Activated CD8-positive, alpha-beta T cell treated with anti-CD3 and anti-CD28 coated beads, Interleukin-2, amount 10 ng/mL, durations not matched to agents 7 days and 5 days (primary cell): ENCODE data around the gene ERC1. TPM values are rescaled to one million over a fixed set of nuclear protein-coding genes. Genes with fewer than 3 reads are reported as not detected.
A peak's percentile ranks its signal among the peaks of the same experiment; 100 is the strongest.
"Not testable (repeated sequence)": the region's sequence is repeated elsewhere in the genome, so short reads cannot be mapped to it uniquely, and the experiment has no call there.

Experiments
- ATAC-seq: fragments of 150-1000 bp; cut with Tn5 transposase; one replicate; pipeline ENCODE4 v1.10.0; 2021; ENCODE audit warnings: moderate library complexity
- CTCF ChIA-PET: fragments of 350-600 bp; sonication (Branson Sonifier 250); formaldehyde crosslinking; loops from one replicate; lab custom pipeline; 2021; ENCODE audit warnings: antibody characterized with exemption; lab: Charles Lee
- POLR2A ChIA-PET: fragments of 350-600 bp; sonication (Branson Sonifier 250); formaldehyde crosslinking; loops from one replicate; lab custom pipeline; 2021; ENCODE audit warnings: antibody characterized with exemption; lab: Charles Lee
- DNase-seq: peaks from one replicate; pipeline ENCODE4 v3.0.0-alpha.2; 2020
- H3K27ac Mint-ChIP-seq: one replicate; pipeline ENCODE4 v1.8.0; 2021; ENCODE audit warnings: mild to moderate bottlenecking, mixed read lengths
- H3K27me3 Mint-ChIP-seq: one replicate; pipeline ENCODE4 v1.8.0; 2021; ENCODE audit warnings: low read depth, mixed read lengths
- H3K36me3 Mint-ChIP-seq: one replicate; pipeline ENCODE4 v1.8.0; 2021; ENCODE audit warnings: low read depth, mixed read lengths
- H3K4me1 Mint-ChIP-seq: one replicate; pipeline ENCODE4 v1.8.0; 2021; ENCODE audit warnings: low read depth, mixed read lengths
- H3K4me3 Mint-ChIP-seq: one replicate; pipeline ENCODE4 v1.8.0; 2021; ENCODE audit warnings: mild to moderate bottlenecking, mixed read lengths
- H3K9me3 Mint-ChIP-seq: one replicate; pipeline ENCODE4 v1.8.0; 2022; ENCODE audit warnings: mixed read lengths; ENCODE audit not compliant: insufficient read depth
- total RNA-seq, 2 experiments: library from RNA; stranded (reverse); gene quantifications; one replicate each; pipeline ENCODE4 v1.2.3, GENCODE V29; 2021

Gene ERC1
- total RNA-seq, 2 experiments from 2014 or later, result 25.2 to 32.9 TPM

- H3K4me3 Mint-ChIP-seq, result no peak overlapping the region
- H3K9me3 Mint-ChIP-seq, result no peaks in the 10 kb centered on the region
- H3K36me3 Mint-ChIP-seq, result peaks cover 2% of the 10 kb centered on the region
- CTCF ChIA-PET, result interaction anchor here (0.7 kb wide), 1 partner anchor 39 kb away, joined by 3 read pairs; the partner anchor contains the start of gene RAD52
- peak overlapping the region; percentile 11 for H3K27ac Mint-ChIP-seq
- POLR2A ChIA-PET, result no interaction called here
- ATAC-seq (no peak), DNase-seq (no peak)
- peaks cover 3% of the 10 kb centered on the region for H3K27me3 Mint-ChIP-seq
- peaks cover 35% of the 10 kb centered on the region for H3K4me1 Mint-ChIP-seq
Observed at GRCh38 chr12:988646-989045, 2.4 kb upstream of the ERC1 start.

- Mint-ChIP-seq H3K27me3 (peaks cover 3% of the 10 kb centered on the region), H3K27ac (peak overlapping the region; percentile 18), H3K4me1 (peaks cover 35% of the 10 kb centered on the region), H3K9me3 (no peaks in the 10 kb centered on the region), H3K4me3 (peak overlapping the region; percentile 10), H3K36me3 (peaks cover 2% of the 10 kb centered on the region)
- POLR2A ChIA-PET, result no interaction called here
- CTCF ChIA-PET, result no interaction called here
- no peak for DNase-seq
- ATAC-seq, result no peak
Observed at GRCh38 chr12:989051-989450, 2.0 kb upstream of the ERC1 start.

- ChIA-PET POLR2A (interaction anchor here (0.5 kb wide), 1 partner anchor 602 kb away, joined by 3 read pairs; no protein-coding TSS in a partner anchor), CTCF (interaction anchor here (0.8 to 2.9 kb wide), 7 partner anchors 20 to 593 kb away, joined by 3 to 14 read pairs (median 4); partner anchors contain the start of gene RAD52)
- Mint-ChIP-seq H3K4me3 (peak overlapping the region; percentile 75), H3K4me1 (peaks cover 35% of the 10 kb centered on the region), H3K27ac (peak overlapping the region; percentile 84), H3K36me3 (peaks cover 2% of the 10 kb centered on the region), H3K27me3 (peaks cover 3% of the 10 kb centered on the region), H3K9me3 (no peaks in the 10 kb centered on the region)
- ATAC-seq, result peak; percentile 44
- DNase-seq, result peak; percentile 67
Observed at GRCh38 chr12:989751-990660, 1.0 kb upstream of the ERC1 start.

- peak; percentile 51 for DNase-seq
- POLR2A ChIA-PET, result interaction anchor here (0.5 to 1.2 kb wide), 3 partner anchors 42 to 602 kb away, joined by 3 to 5 read pairs (median 3); partner anchors contain the start of gene RAD52
- CTCF ChIA-PET, result interaction anchor here (0.7 to 2.9 kb wide), 9 partner anchors 10 to 592 kb away, joined by 3 to 14 read pairs (median 5); partner anchors contain the start of gene RAD52
- peak overlapping the region; percentile 89 for H3K4me3 Mint-ChIP-seq
- ATAC-seq, result peak; percentile 72
- H3K27me3 Mint-ChIP-seq, result peaks cover 3% of the 10 kb centered on the region
- peak overlapping the region; percentile 91 for H3K27ac Mint-ChIP-seq
- H3K9me3 Mint-ChIP-seq, result no peaks in the 10 kb centered on the region
- peaks cover 2% of the 10 kb centered on the region for H3K36me3 Mint-ChIP-seq
- peaks cover 35% of the 10 kb centered on the region for H3K4me1 Mint-ChIP-seq
Observed at GRCh38 chr12:991350-992333, 619 bp downstream of the ERC1 start.

GRCh38 chr12:992647-993046 is 1.6 kb downstream of the ERC1 start:
- Mint-ChIP-seq H3K27ac (no peak overlapping the region), H3K4me3 (peak overlapping the region; percentile 89), H3K27me3 (peaks cover 5% of the 10 kb centered on the region), H3K4me1 (peaks cover 39% of the 10 kb centered on the region), H3K9me3 (no peaks in the 10 kb centered on the region), H3K36me3 (peaks cover 2% of the 10 kb centered on the region)
- ChIA-PET CTCF (interaction anchor here (1.0 to 2.9 kb wide), 6 partner anchors 43 to 591 kb away, joined by 3 to 14 read pairs (median 5); partner anchors contain the start of gene RAD52), POLR2A (no interaction called here)
- no peak for ATAC-seq
- no peak for DNase-seq

- no peaks in the 10 kb centered on the region for H3K9me3 Mint-ChIP-seq
- H3K36me3 Mint-ChIP-seq, result peaks cover 5% of the 10 kb centered on the region
- no peak overlapping the region for H3K27ac Mint-ChIP-seq
- ATAC-seq (no peak), DNase-seq (no peak)
- H3K27me3 Mint-ChIP-seq, result peaks cover 2% of the 10 kb centered on the region
- POLR2A ChIA-PET, result interaction anchor here (0.6 kb wide), 1 partner anchor 77 kb away, joined by 3 read pairs; no protein-coding TSS in a partner anchor
- CTCF ChIA-PET, result interaction anchor here (1.0 kb wide), 1 partner anchor 33 kb away, joined by 3 read pairs; no protein-coding TSS in a partner anchor
- peaks cover 13% of the 10 kb centered on the region for H3K4me1 Mint-ChIP-seq
- no peak overlapping the region for H3K4me3 Mint-ChIP-seq
Observed at GRCh38 chr12:996881-997280, 5.9 kb downstream of the ERC1 start.

GRCh38 chr12:997505-997904 is 6.5 kb downstream of the ERC1 start:
- H3K4me3 Mint-ChIP-seq, result no peak overlapping the region
- ATAC-seq, result no peak
- CTCF ChIA-PET, result interaction anchor here (0.9 to 1.0 kb wide), 2 partner anchors 32 to 95 kb away, joined by 3 read pairs; no protein-coding TSS in a partner anchor
- no peaks in the 10 kb centered on the region for H3K9me3 Mint-ChIP-seq
- POLR2A ChIA-PET, result no interaction called here
- DNase-seq, result no peak
- H3K27me3 Mint-ChIP-seq, result peaks cover 2% of the 10 kb centered on the region
- no peak overlapping the region for H3K27ac Mint-ChIP-seq
- peaks cover 7% of the 10 kb centered on the region for H3K4me1 Mint-ChIP-seq
- peaks cover 5% of the 10 kb centered on the region for H3K36me3 Mint-ChIP-seq

GRCh38 chr12:998020-998874 is 7.2 kb downstream of the ERC1 start:
- ChIA-PET CTCF (interaction anchor here (0.9 kb wide), 1 partner anchor 95 kb away, joined by 3 read pairs; no protein-coding TSS in a partner anchor), POLR2A (no interaction called here)
- DNase-seq (no peak), ATAC-seq (no peak)
- Mint-ChIP-seq H3K4me1 (peaks cover 3% of the 10 kb centered on the region), H3K27ac (no peak overlapping the region), H3K9me3 (no peaks in the 10 kb centered on the region), H3K4me3 (no peak overlapping the region), H3K27me3 (peaks cover 2% of the 10 kb centered on the region), H3K36me3 (peaks cover 7% of the 10 kb centered on the region)

GRCh38 chr12:999736-1000135 is 8.7 kb downstream of the ERC1 start:
- H3K36me3 Mint-ChIP-seq, ATAC-seq, H3K4me1 Mint-ChIP-seq, POLR2A ChIA-PET, DNase-seq, CTCF ChIA-PET, H3K4me3 Mint-ChIP-seq, H3K9me3 Mint-ChIP-seq, H3K27ac Mint-ChIP-seq, H3K27me3 Mint-ChIP-seq: not testable (repeated sequence)

- CTCF ChIA-PET, result interaction anchor here (1.0 to 1.1 kb wide), 2 partner anchors 10 to 531 kb away, joined by 3 read pairs; no protein-coding TSS in a partner anchor
Observed at GRCh38 chr12:1001507-1001906, 10.5 kb downstream of the ERC1 start.

More at GRCh38 chr12:1001507-1001906, 10.5 kb downstream of the ERC1 start:
- Mint-ChIP-seq H3K27ac (no peak overlapping the region), H3K36me3 (peaks cover 7% of the 10 kb centered on the region), H3K27me3 (peaks cover 2% of the 10 kb centered on the region), H3K4me3 (no peak overlapping the region), H3K9me3 (no peaks in the 10 kb centered on the region), H3K4me1 (peaks cover 3% of the 10 kb centered on the region)
- no peak for ATAC-seq
- POLR2A ChIA-PET, result no interaction called here
- DNase-seq, result no peak
